ENCODE results near the gene GAB1. TPM values are rescaled to one million over a fixed set of nuclear protein-coding genes. Genes with fewer than 3 reads are reported as not detected.

Gene GAB1
- total RNA-seq (2014; rRNA removed; shearing (Covaris generic)), result 6.0 and 13.1 TPM in 2 replicates

- DNase-seq (ENCODE audit: low spot score), result peak; percentile 50
These were observed at the start of gene GAB1 for GRCh38 chr4:143336781-143337599. TSS of gene GAB1 (plus strand) at chr4:143336876. CDS start at chr4:143337189, 313 bp downstream.

- no peak for DNase-seq (ENCODE audit: low spot score)
These were observed 49.1 kb upstream of the GAB1 start for GRCh38 chr4:143287572-143287923.

GRCh38 chr4:143288171-143288570 lies 48.5 kb upstream of the GAB1 start:
- no peak for DNase-seq (ENCODE audit: low spot score)

GRCh38 chr4:143289370-143289769 lies 47.3 kb upstream of the GAB1 start:
- DNase-seq (ENCODE audit: low spot score), result no peak

- no peak for DNase-seq (ENCODE audit: low spot score)
These were observed 45.4 kb upstream of the GAB1 start for GRCh38 chr4:143291314-143291713.

GRCh38 chr4:143292858-143293257 lies 43.8 kb upstream of the GAB1 start:
- DNase-seq (ENCODE audit: low spot score), result no peak

GRCh38 chr4:143294310-143294709 lies 42.4 kb upstream of the GAB1 start:
- no peak for DNase-seq (ENCODE audit: low spot score)

- no peak for DNase-seq (ENCODE audit: low spot score)
These were observed 41.9 kb upstream of the GAB1 start for GRCh38 chr4:143294710-143295275.

GRCh38 chr4:143296397-143297067 lies 40.1 kb upstream of the GAB1 start:
- DNase-seq (ENCODE audit: low spot score), result no peak

GRCh38 chr4:143300860-143301259 lies 35.8 kb upstream of the GAB1 start:
- no peak for DNase-seq (ENCODE audit: low spot score)

GRCh38 chr4:143302536-143302935 lies 34.1 kb upstream of the GAB1 start:
- DNase-seq (ENCODE audit: low spot score), result no peak

GRCh38 chr4:143306788-143307187 lies 29.9 kb upstream of the GAB1 start:
- no peak for DNase-seq (ENCODE audit: low spot score)

GRCh38 chr4:143307531-143307930 lies 29.1 kb upstream of the GAB1 start:
- no peak for DNase-seq (ENCODE audit: low spot score)

- no peak for DNase-seq (ENCODE audit: low spot score)
These were observed 28.3 kb upstream of the GAB1 start for GRCh38 chr4:143308377-143308776.

GRCh38 chr4:143311924-143312323 lies 24.8 kb upstream of the GAB1 start:
- DNase-seq (ENCODE audit: low spot score), result no peak

- no peak for DNase-seq (ENCODE audit: low spot score)
These were observed 23.2 kb upstream of the GAB1 start for GRCh38 chr4:143313521-143313920.

- no peak for DNase-seq (ENCODE audit: low spot score)
These were observed 22.7 kb upstream of the GAB1 start for GRCh38 chr4:143313996-143314395.

- DNase-seq (ENCODE audit: low spot score), result no peak
These were observed 16.6 kb upstream of the GAB1 start for GRCh38 chr4:143320113-143320512.

- no peak for DNase-seq (ENCODE audit: low spot score)
These were observed 9.9 kb upstream of the GAB1 start for GRCh38 chr4:143326735-143327134.

GRCh38 chr4:143329985-143330384 lies 6.7 kb upstream of the GAB1 start:
- DNase-seq (ENCODE audit: low spot score), result no peak

GRCh38 chr4:143335979-143336780 lies 496 bp upstream of the GAB1 start:
- DNase-seq (ENCODE audit: low spot score), result peak; percentile 63

All from A172 (cell line).